HEK293T (cell line): ENCODE data around the gene RPRD1A.
"Not testable (repeated sequence)": the region's sequence is repeated elsewhere in the genome, so short reads cannot be mapped to it uniquely, and the experiment has no call there.

Source experiments
- CTCF ChIA-PET: fragments of 350-600 bp; formaldehyde crosslinking; extraction: SDS; loops from one replicate; lab custom pipeline; 2021; ENCODE audit warnings: antibody characterized with exemption, inconsistent platforms; lab: Yijun Ruan, JAX
- POLR2A ChIA-PET: fragments of 350-600 bp; formaldehyde crosslinking; extraction: SDS; loops from one replicate; lab custom pipeline; 2020; ENCODE audit warnings: antibody characterized with exemption, inconsistent platforms; lab: Yijun Ruan, JAX
- DNase-seq: peaks from one replicate; pipeline ENCODE4 v3.0.0; 2012; ENCODE audit warnings: mixed read lengths; ENCODE audit errors: extremely low spot score
- ARNT ChIP-seq: fragments of 450-650 bp; IDR thresholded peaks from 2 replicates; pipeline ENCODE4 v1.6.1; 2017; ENCODE audit warnings: mild to moderate bottlenecking
- BHLHE40 ChIP-seq: fragments of 450-650 bp; IDR thresholded peaks from 2 replicates; pipeline ENCODE4 v1.6.1; 2016; ENCODE audit warnings: mild to moderate bottlenecking, moderate library complexity, borderline replicate concordance
- CTBP1 ChIP-seq: fragments of 450-650 bp; IDR thresholded peaks from 2 replicates; pipeline ENCODE4 v1.6.1; 2016; ENCODE audit warnings: borderline replicate concordance
- ELF4 ChIP-seq: fragments of 450-650 bp; IDR thresholded peaks from 2 replicates; pipeline ENCODE4 v1.6.1; 2017; ENCODE audit warnings: antibody characterized with exemption
- FOXA1 ChIP-seq: fragments of 450-650 bp; IDR thresholded peaks from 2 replicates; pipeline ENCODE4 v1.6.1; 2016; ENCODE audit warnings: mild to moderate bottlenecking
- FOXK2 ChIP-seq: fragments of 450-650 bp; IDR thresholded peaks from 2 replicates; pipeline ENCODE4 v1.6.1; 2016; ENCODE audit warnings: mild to moderate bottlenecking
- FOXM1 ChIP-seq: fragments of 450-650 bp; IDR thresholded peaks from 2 replicates; pipeline ENCODE4 v1.6.1; 2017; ENCODE audit warnings: mild to moderate bottlenecking, borderline replicate concordance
- HDGF ChIP-seq: fragments of 450-650 bp; IDR thresholded peaks from 2 replicates; pipeline ENCODE4 v1.6.1; 2017; ENCODE audit warnings: antibody characterized with exemption, borderline replicate concordance
- L3MBTL2 ChIP-seq: fragments of 450-650 bp; conservative IDR thresholded peaks from 2 replicates; pipeline ENCODE4 v1.6.1; 2016; ENCODE audit warnings: mild to moderate bottlenecking
- LEF1 ChIP-seq: fragments of 450-650 bp; IDR thresholded peaks from 2 replicates; pipeline ENCODE4 v1.6.1; 2017; ENCODE audit warnings: mild to moderate bottlenecking, borderline replicate concordance
- NFRKB ChIP-seq: fragments of 450-650 bp; IDR thresholded peaks from 2 replicates; pipeline ENCODE4 v1.6.1; 2016; ENCODE audit warnings: mild to moderate bottlenecking, moderate library complexity
- SP1 ChIP-seq: fragments of 450-650 bp; IDR thresholded peaks from 2 replicates; pipeline ENCODE4 v1.6.1; 2017
- SUZ12 ChIP-seq: fragments of 450-650 bp; IDR thresholded peaks from 2 replicates; pipeline ENCODE4 v1.6.1; 2016; ENCODE audit warnings: mild to moderate bottlenecking
- TARDBP ChIP-seq: fragments of 450-650 bp; IDR thresholded peaks from 2 replicates; pipeline ENCODE4 v1.6.1; 2016
- ZNF384 ChIP-seq: fragments of 450-650 bp; IDR thresholded peaks from 2 replicates; pipeline ENCODE4 v1.6.1; 2016
- TF ChIP-seq, protein P1 (sequence below): fragments of 450-650 bp; IDR thresholded peaks from 2 replicates; pipeline ENCODE4 v1.6.1; 2016

The RPRD1A gene

DNA sequence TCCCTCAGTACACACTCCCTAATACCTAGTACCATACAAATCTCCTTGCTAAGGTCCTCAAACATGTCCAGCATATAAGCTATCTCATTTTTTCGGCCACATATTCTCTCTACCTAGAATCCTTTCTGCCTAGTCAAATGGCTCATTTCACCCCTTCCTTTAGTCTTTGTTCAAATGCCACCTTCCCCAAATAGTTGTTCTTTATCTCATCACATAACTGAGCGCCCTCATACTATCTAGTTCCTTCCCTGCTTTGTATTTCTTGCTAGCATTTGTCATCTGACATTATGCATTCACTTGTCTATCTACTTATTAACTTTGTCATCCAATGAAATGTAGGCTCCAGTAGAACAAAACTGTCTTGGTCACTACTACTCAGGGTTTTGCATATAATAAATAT is 35.5 kb downstream of the RPRD1A start:
- TF ChIP-seq FOXK2 (no peak), HDGF (no peak), LEF1 (no peak), BHLHE40 (no peak), ELF4 (no peak), ZNF384 (no peak), L3MBTL2 (no peak), CTBP1 (no peak), SUZ12 (no peak), FOXM1 (no peak), FOXA1 (no peak), TARDBP (no peak), SP1 (no peak), ARNT (no peak), NFRKB (no peak)
- TF ChIP-seq, protein P1, sequence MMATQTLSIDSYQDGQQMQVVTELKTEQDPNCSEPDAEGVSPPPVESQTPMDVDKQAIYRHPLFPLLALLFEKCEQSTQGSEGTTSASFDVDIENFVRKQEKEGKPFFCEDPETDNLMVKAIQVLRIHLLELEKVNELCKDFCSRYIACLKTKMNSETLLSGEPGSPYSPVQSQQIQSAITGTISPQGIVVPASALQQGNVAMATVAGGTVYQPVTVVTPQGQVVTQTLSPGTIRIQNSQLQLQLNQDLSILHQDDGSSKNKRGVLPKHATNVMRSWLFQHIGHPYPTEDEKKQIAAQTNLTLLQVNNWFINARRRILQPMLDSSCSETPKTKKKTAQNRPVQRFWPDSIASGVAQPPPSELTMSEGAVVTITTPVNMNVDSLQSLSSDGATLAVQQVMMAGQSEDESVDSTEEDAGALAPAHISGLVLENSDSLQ = no peak
- POLR2A ChIA-PET = no interaction called here
- no peak for DNase-seq
- CTCF ChIA-PET = interaction anchor here (1.2 kb wide), 1 partner anchor 13 kb away, joined by 3 read pairs; no protein-coding TSS in a partner anchor

DNA sequence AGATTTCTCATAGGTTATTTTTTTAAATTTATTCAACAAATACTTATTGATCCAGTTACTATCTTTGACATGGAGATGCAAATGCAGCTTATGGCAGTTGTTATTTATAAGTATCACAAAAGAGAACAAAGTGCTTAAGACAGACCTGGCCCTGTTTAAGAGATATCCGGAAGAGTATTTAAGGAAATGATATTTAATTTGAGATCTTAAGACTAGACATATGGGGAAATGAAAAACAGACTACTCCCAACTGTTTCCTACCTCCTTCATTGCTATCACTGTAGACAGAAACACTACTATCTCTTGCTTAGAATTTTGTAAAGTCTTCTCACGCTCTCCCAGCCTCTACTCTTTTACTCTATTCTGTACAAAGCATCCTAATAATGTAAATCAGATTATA is 36.0 kb downstream of the RPRD1A start:
- no peak for TF ChIP-seq FOXM1
- ChIA-PET POLR2A (no interaction called here), CTCF (no interaction called here)
- no peak for DNase-seq

DNA sequence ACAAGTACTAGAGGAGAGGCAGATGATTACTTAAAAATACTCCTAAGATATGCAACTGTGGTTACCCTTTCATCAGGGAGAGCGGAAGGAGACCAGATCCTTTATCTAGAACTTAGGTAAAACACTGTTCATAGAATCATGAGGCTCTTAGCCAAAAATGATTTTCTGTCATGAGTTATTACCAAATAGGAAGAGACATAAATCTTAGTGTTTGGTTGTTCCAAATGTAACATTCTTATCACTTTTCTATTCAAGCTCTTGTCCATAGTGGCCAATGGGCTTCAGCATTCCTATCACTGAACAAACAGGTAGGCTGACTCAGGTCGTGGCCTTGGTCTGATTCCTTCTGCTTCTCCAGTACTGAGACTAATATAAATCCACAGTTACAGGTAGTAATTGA is 38.5 kb downstream of the RPRD1A start:
- TF ChIP-seq TARDBP = no peak
- TF ChIP-seq, protein P1 = no peak
- no peak for TF ChIP-seq ELF4
- no peak for TF ChIP-seq NFRKB
- TF ChIP-seq L3MBTL2 = no peak
- TF ChIP-seq HDGF = no peak
- TF ChIP-seq CTBP1 = no peak
- TF ChIP-seq SUZ12 = no peak
- no peak for TF ChIP-seq ZNF384
- no peak for TF ChIP-seq LEF1
- TF ChIP-seq FOXA1 = no peak
- no peak for TF ChIP-seq FOXK2
- no peak for TF ChIP-seq ARNT
- no peak for TF ChIP-seq FOXM1
- TF ChIP-seq BHLHE40 = no peak
- TF ChIP-seq SP1 = no peak
- ChIA-PET CTCF (interaction anchor here (0.5 to 1.2 kb wide), 2 partner anchors 60 to 272 kb away, joined by 3 read pairs; no protein-coding TSS in a partner anchor), POLR2A (no interaction called here)
- DNase-seq = no peak

DNA sequence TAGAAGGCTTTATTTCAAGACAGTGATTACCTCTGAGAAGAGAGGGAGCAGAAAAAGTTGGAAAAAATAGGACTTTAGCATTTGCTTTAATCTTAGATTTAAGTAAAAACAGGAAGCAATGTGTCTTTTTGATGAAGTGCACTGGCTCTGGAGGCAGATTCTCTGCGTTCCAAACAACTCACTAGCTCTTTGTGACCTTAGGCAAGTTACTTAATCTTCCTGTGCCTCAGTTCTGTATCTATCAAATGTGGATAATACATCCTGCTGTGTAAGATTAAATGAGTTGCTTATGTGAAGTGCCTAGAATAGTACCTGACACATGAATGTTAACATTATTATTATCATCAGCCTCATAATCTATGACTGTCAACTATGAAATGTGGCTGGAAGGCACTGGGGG is 42.3 kb downstream of the RPRD1A start:
- DNase-seq = no peak
- CTCF ChIA-PET = no interaction called here
- POLR2A ChIA-PET = no interaction called here
- TF ChIP-seq CTBP1 (no peak), FOXM1 (no peak), L3MBTL2 (no peak), BHLHE40 (no peak), ARNT (no peak), FOXK2 (no peak), LEF1 (no peak), TARDBP (no peak), SP1 (no peak), SUZ12 (no peak), FOXA1 (no peak), ZNF384 (no peak), NFRKB (no peak), HDGF (no peak)

DNA sequence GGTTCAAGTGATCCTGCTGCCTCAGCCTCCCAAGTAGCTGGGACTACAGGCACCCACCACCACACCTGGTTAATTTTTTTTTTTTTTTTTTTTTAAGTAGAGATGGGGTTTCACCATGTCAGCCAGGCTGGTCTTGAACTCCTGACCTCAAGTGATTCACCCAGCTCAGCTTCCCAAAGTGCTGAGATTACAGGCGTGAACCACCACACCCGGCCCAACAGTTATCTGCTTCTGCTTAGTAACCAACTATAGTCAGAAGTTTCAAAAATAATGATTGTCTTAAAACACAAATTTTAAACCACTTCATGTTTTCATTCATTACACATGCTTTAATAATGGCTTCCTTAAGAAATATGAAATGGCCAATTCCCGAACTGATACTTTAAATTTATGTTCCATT is 43.1 kb downstream of the RPRD1A start:
- CTCF ChIA-PET = interaction anchor here (0.7 kb wide), 1 partner anchor 1191 kb away, joined by 7 read pairs; no protein-coding TSS in a partner anchor
- DNase-seq, POLR2A ChIA-PET: not testable (repeated sequence)

DNA sequence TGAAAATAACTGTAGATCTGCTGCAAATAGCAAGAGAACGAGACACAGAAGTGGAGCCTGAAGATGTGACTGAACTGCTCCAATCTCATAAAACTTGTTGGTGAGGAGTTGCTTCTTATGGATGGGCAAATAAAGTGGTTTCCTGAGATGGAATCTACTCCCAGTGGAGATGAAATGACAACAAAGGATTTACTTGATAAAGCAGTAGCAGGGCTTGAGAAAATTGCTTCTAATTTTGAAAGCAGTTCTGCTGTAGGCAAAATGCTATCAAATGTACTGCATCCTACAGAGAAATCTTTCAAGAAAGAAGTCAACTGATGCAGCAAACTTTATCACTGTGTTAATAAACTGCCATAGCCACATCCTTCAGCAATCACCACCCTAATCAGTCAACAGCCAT is 44.0 kb downstream of the RPRD1A start:
- ChIA-PET CTCF (no interaction called here), POLR2A (no interaction called here)
- no peak for DNase-seq
- no peak for TF ChIP-seq SUZ12

DNA sequence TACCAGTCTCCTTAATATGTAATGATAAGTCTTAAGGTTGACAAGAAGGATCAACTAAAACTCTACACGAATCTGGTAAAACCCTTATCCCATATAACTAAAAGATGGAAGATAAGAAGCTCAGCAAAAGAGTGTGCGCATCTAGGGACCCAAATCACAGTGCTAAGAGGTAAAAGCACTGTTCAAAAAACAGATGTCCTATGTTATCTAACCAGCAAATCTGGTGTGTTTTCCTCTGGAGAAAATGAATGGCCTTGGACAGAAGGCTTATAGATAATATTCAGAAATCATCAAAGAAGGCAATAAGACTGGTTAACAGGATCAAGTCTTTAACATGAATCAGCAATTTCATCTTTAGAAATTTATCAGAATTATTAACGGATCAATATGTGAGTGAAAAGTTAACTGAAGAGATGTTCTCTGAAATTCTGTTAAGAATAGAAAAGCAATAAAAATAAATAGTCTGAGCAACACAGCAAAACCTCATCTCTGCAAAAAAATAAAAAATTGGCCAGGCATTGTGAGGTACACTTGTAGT is 47.1 kb downstream of the RPRD1A start:
- TF ChIP-seq NFRKB = no peak
- ChIA-PET POLR2A (no interaction called here), CTCF (interaction anchor here (1.0 to 3.1 kb wide), 2 partner anchors 76 to 265 kb away, joined by 3 to 13 read pairs; no protein-coding TSS in a partner anchor)
- no peak for DNase-seq
